K562 (cell line): ENCODE data around the gene DUSP19. TPM values are rescaled to one million over a fixed set of nuclear protein-coding genes. Genes with fewer than 3 reads are reported as not detected.

Experiments
- CBX2 ChIP-seq: fragments of 200-600 bp; sonication (generic); IDR thresholded peaks from one replicate; pipeline ENCODE4 v1.6.1; 2012; ENCODE audit warnings: mild to moderate bottlenecking, low read length, inconsistent platforms; ENCODE audit not compliant: insufficient read depth, poor library complexity, severe bottlenecking
- CTBP1 ChIP-seq: fragments of 450-650 bp; IDR thresholded peaks from 2 replicates; pipeline ENCODE4 v1.6.1; 2016; ENCODE audit warnings: borderline replicate concordance
- E2F3 ChIP-seq: fragments of 250-450 bp; sonication (Bioruptor Pico); IDR thresholded peaks from 2 replicates; pipeline ENCODE4 v1.4.0; 2020; ENCODE audit warnings: mild to moderate bottlenecking
- EP300 ChIP-seq: IDR thresholded peaks from 2 replicates; pipeline ENCODE4 v1.6.1; 2012; ENCODE audit warnings: low read length, improper control_type of control experiment
- ETV1 ChIP-seq: fragments of 450-650 bp; conservative IDR thresholded peaks from 2 replicates; pipeline ENCODE4 v1.6.1; 2016; ENCODE audit warnings: missing genetic modification characterization, control low read depth, low read depth, missing compliant biosample characterization
- FOXA3 ChIP-seq, 2 experiments: fragments of 450-650 bp in 1 of 2; sonication (generic) in 1 of 2; formaldehyde crosslinking; IDR thresholded peaks in 1 of 2; conservative IDR thresholded peaks in 1 of 2; 2 replicates each; pipeline versions ENCODE4 v1.4.0 to v1.8.0; 2020 to 2022; ENCODE audit warnings: mild to moderate bottlenecking in 2 of 2, missing genetic modification reagents in 1 of 2
- HCFC1 ChIP-seq: IDR thresholded peaks from 2 replicates; pipeline ENCODE4 v1.6.1; 2012; ENCODE audit warnings: low read depth, low read length, improper control_type of control experiment
- HDAC8 ChIP-seq: fragments of 450-650 bp; IDR thresholded peaks from 2 replicates; pipeline ENCODE4 v1.6.1; 2016; ENCODE audit warnings: mild to moderate bottlenecking, missing genetic modification characterization, moderate library complexity, missing compliant biosample characterization
- ILF3 ChIP-seq: fragments of 450-650 bp; IDR thresholded peaks from 2 replicates; pipeline ENCODE4 v1.6.1; 2018; ENCODE audit warnings: antibody characterized with exemption, mild to moderate bottlenecking, moderate library complexity, borderline replicate concordance
- MAFF ChIP-seq: IDR thresholded peaks from 2 replicates; pipeline ENCODE4 v1.6.1; 2012; ENCODE audit warnings: low read length, improper control_type of control experiment
- MAFG ChIP-seq: fragments of 450-650 bp; conservative IDR thresholded peaks from 2 replicates; pipeline ENCODE4 v1.6.1; 2016; ENCODE audit warnings: missing genetic modification characterization, missing compliant biosample characterization
- MAFK ChIP-seq: IDR thresholded peaks from 2 replicates; pipeline ENCODE4 v1.6.1; 2011; ENCODE audit warnings: low read length, improper control_type of control experiment
- MEIS2 ChIP-seq: fragments of 450-650 bp; IDR thresholded peaks from 2 replicates; pipeline ENCODE4 v1.6.1; 2014; ENCODE audit warnings: mild to moderate bottlenecking; ENCODE audit not compliant: partially characterized antibody
- MTA3 ChIP-seq: fragments of 450-650 bp; formaldehyde crosslinking; IDR thresholded peaks from 2 replicates; pipeline ENCODE4 v1.6.1; 2017; ENCODE audit warnings: mild to moderate bottlenecking, borderline replicate concordance
- POLR2B ChIP-seq: fragments of 450-650 bp; IDR thresholded peaks from 2 replicates; pipeline ENCODE4 v1.6.1; 2018; ENCODE audit warnings: low read depth; ENCODE audit not compliant: partially characterized antibody
- PTRF ChIP-seq: fragments of 450-650 bp; IDR thresholded peaks from 2 replicates; pipeline ENCODE4 v1.6.1; 2016; ENCODE audit warnings: mild to moderate bottlenecking, missing genetic modification characterization, missing compliant biosample characterization
- SAFB2 ChIP-seq: fragments of 200-400 bp; formaldehyde crosslinking; IDR thresholded peaks from 2 replicates; pipeline ENCODE4 v1.6.1; 2018; ENCODE audit warnings: borderline replicate concordance, low read length, low read depth, moderate library complexity; ENCODE audit not compliant: severe bottlenecking
- SRSF3 ChIP-seq: fragments of 200-400 bp; formaldehyde crosslinking; IDR thresholded peaks from 2 replicates; pipeline ENCODE4 v1.6.1; 2016; ENCODE audit warnings: mild to moderate bottlenecking, low read length, moderate library complexity; ENCODE audit not compliant: insufficient read depth
- ZBED1 ChIP-seq: IDR thresholded peaks from 2 replicates; pipeline ENCODE4 v1.6.1; 2014
- ZNF316 ChIP-seq: fragments of 450-650 bp; IDR thresholded peaks from 2 replicates; pipeline ENCODE4 v1.6.1; 2016
- ZNF398 ChIP-seq: fragments of 250-450 bp; sonication (Bioruptor Pico); IDR thresholded peaks from 2 replicates; pipeline ENCODE4 v1.8.0; 2021; ENCODE audit warnings: moderate library complexity, mild to moderate bottlenecking, inconsistent platforms
- ZNF431 ChIP-seq: sonication (generic); formaldehyde crosslinking; IDR thresholded peaks from 2 replicates; pipeline ENCODE4 v1.8.0; 2022; ENCODE audit warnings: mild to moderate bottlenecking, missing genetic modification reagents
- ZNF609 ChIP-seq: sonication (generic); formaldehyde crosslinking; IDR thresholded peaks from 2 replicates; pipeline ENCODE4 v1.8.1; 2023; ENCODE audit warnings: missing genetic modification reagents, mild to moderate bottlenecking, borderline replicate concordance
- ZNF79 ChIP-seq: fragments of 250-450 bp; sonication (Bioruptor Pico); IDR thresholded peaks from 2 replicates; pipeline ENCODE4 v1.4.0; 2020; ENCODE audit warnings: low read depth, mild to moderate bottlenecking, moderate library complexity
- polyA plus RNA-seq, 8 experiments: library from polyadenylated mRNA; depleted of rRNA in 4 of 8; stranded (reverse) in 5 of 8; unstranded in 3 of 8; fragments of >200 nt; fragmentation: Nextera tagmentation in 2 of 8; fragmentation: Illumina TruSeq in 1 of 8; extraction: Ambion mirVana in 2 of 8; extraction: Trizol in 1 of 8; gene quantifications; 2 replicates each; pipeline versions ENCODE4 v1.2.1 to v1.2.3, GENCODE V29; 2011 to 2014; ENCODE audit warnings: inconsistent platforms in 1 of 8, missing spikeins in 1 of 8
- total RNA-seq, 7 experiments: library from RNA; depleted of rRNA in 6 of 7; stranded (reverse); fragments of >200 nt in 6 of 7; fragmentation: Illumina TruSeq in 2 of 7; extraction: Trizol in 2 of 7; gene quantifications; 2 replicates each; pipeline versions ENCODE4 v1.2.1 to v1.2.3, GENCODE V29; 2011 to 2021; ENCODE audit warnings: low replicate concordance in 1 of 7

Gene DUSP19
- total and polyA plus RNA-seq, 9 of the 15 experiments (the other 6 are each of a cell fraction or from before 2014, with no cell fraction given): 1.6 to 6.3 (median 3.1) TPM

- TF ChIP-seq ZNF609 (CRISPR knock-in tag) (no peak), CTBP1 (0 out of 2 replicates have a peak, but pooled peaks have one; percentile 16), CBX2 (no peak), PTRF (tag) (no peak), HCFC1 (no peak), MAFF (peak; percentile 56; the same call in 1 of the 2 replicates), ZBED1 (no peak), MEIS2 (peak; percentile 77), ZNF316 (peak; percentile 38), HDAC8 (tag) (no peak), E2F3 (CRISPR knock-in tag) (no peak), ZNF79 (CRISPR knock-in tag) (no peak), ETV1 (no peak), SAFB2 (no peak), ZNF398 (CRISPR knock-in tag) (no peak), ILF3 (no peak), MAFK (peak; percentile 61), FOXA3 (CRISPR knock-in tag; conservative IDR thresholded peaks at IDR 0.05 in 1 of 2, IDR thresholded peaks at IDR 0.05 in 1 of 2) (peak in 1 of 2 experiments; percentile 58; a peak in 2 of 4 replicates), MAFG (tag) (peak; percentile 86), EP300 (no peak), MTA3 (no peak), POLR2B (no peak), SRSF3 (no peak), ZNF431 (CRISPR knock-in tag) (no peak)
Observed at GRCh38 chr2:183105402-183106134, 27.0 kb downstream of the DUSP19 start (continued).
